Occipital lobe (tissue), 2 donors: ENCODE data around the gene CLIP2. TPM values are rescaled to one million over a fixed set of nuclear protein-coding genes. Genes with fewer than 3 reads are reported as not detected.

Source experiments
- DNase-seq: peaks from one replicate; lab custom pipeline; 2025; lab: John Stamatoyannopoulos, UW
- total RNA-seq: library from RNA; depleted of rRNA; stranded (reverse); fragments of >200 nt; gene quantifications from one replicate; pipeline ENCODE4 v1.2.3, GENCODE V29; 2014

The CLIP2 gene
- total RNA-seq, 1 donor from 2014 or later, result 105 TPM

- no peak for DNase-seq
These were observed 17.5 kb upstream of the CLIP2 start for GRCh38 chr7:74271742-74272141.

GRCh38 chr7:74272305-74273038 lies 16.7 kb upstream of the CLIP2 start:
- DNase-seq, result no peak

- DNase-seq, result no peak
These were observed 13.8 kb upstream of the CLIP2 start for GRCh38 chr7:74275401-74275881.

GRCh38 chr7:74277636-74278035 lies 11.6 kb upstream of the CLIP2 start:
- no peak for DNase-seq

GRCh38 chr7:74280985-74281384 lies 8.2 kb upstream of the CLIP2 start:
- no peak for DNase-seq

- DNase-seq, result no peak
These were observed 6.3 kb upstream of the CLIP2 start for GRCh38 chr7:74282748-74283459.

GRCh38 chr7:74283858-74284447 lies 5.3 kb upstream of the CLIP2 start:
- no peak for DNase-seq

- no peak for DNase-seq
These were observed 4.4 kb upstream of the CLIP2 start for GRCh38 chr7:74284781-74285259.

- DNase-seq, result no peak
These were observed 3.1 kb upstream of the CLIP2 start for GRCh38 chr7:74286131-74286530.

- DNase-seq, result no peak
These were observed 1.7 kb upstream of the CLIP2 start for GRCh38 chr7:74287303-74288033.

GRCh38 chr7:74288034-74288881 lies 949 bp upstream of the CLIP2 start:
- DNase-seq, result no peak

GRCh38 chr7:74289659-74290552 lies 699 bp downstream of the CLIP2 start:
- peak; percentile 35 for DNase-seq

GRCh38 chr7:74290553-74290950 lies 1.3 kb downstream of the CLIP2 start:
- no peak for DNase-seq

- no peak for DNase-seq
These were observed 1.8 kb downstream of the CLIP2 start for GRCh38 chr7:74290981-74291441.

- no peak for DNase-seq
These were observed 2.3 kb downstream of the CLIP2 start for GRCh38 chr7:74291535-74291934.

- DNase-seq, result no peak
These were observed 3.8 kb downstream of the CLIP2 start for GRCh38 chr7:74292757-74293576.

GRCh38 chr7:74293577-74293908 lies 4.3 kb downstream of the CLIP2 start:
- no peak for DNase-seq

GRCh38 chr7:74294191-74294998 lies 5.2 kb downstream of the CLIP2 start:
- no peak for DNase-seq
